HFFc6 (cell line): ENCODE results near the gene MUC22. TPM values are rescaled to one million over a fixed set of nuclear protein-coding genes. Genes with fewer than 3 reads are reported as not detected.
A peak's percentile ranks its signal among the peaks of the same experiment; 100 is the strongest.

Experiments used
- DNase-seq: peaks from one replicate; pipeline ENCODE4 v3.0.0-alpha.2; 2018
- H3K27ac Mint-ChIP-seq: 2 replicates; pipeline ENCODE4 v1.8.0; 2020; ENCODE audit warnings: mild to moderate bottlenecking, mixed read lengths
- H3K27me3 Mint-ChIP-seq: 2 replicates; pipeline ENCODE4 v1.8.0; 2021; ENCODE audit warnings: mild to moderate bottlenecking, moderate library complexity, mixed read lengths; ENCODE audit not compliant: insufficient read depth
- H3K36me3 Mint-ChIP-seq: 2 replicates; pipeline ENCODE4 v1.8.0; 2021; ENCODE audit warnings: low read depth, mixed read lengths
- H3K4me1 Mint-ChIP-seq: 2 replicates; pipeline ENCODE4 v1.8.0; 2020; ENCODE audit warnings: low read depth, mixed read lengths
- H3K4me3 Mint-ChIP-seq: 2 replicates; pipeline ENCODE4 v1.8.0; 2020; ENCODE audit warnings: mild to moderate bottlenecking, moderate library complexity, mixed read lengths
- H3K9me3 Mint-ChIP-seq: 2 replicates; pipeline ENCODE4 v1.8.0; 2020; ENCODE audit warnings: mild to moderate bottlenecking, mixed read lengths
- total RNA-seq, 6 experiments: library from RNA; stranded (reverse); fragmentation: NEBNext Ultra II Directional; extraction: Animal tissue kit (Norgen Biotek cat#: 25700); gene quantifications; 2 replicates in 1 of 6; 3 replicates in 5 of 6; pipeline ENCODE4 v1.2.3, GENCODE V29; 2021
- TF ChIP-seq, protein P1 (sequence below): fragments of 200-600 bp; sonication (generic); IDR thresholded peaks from 2 replicates; pipeline ENCODE4 v1.5.0; 2021; ENCODE audit warnings: antibody characterized with exemption, mild to moderate bottlenecking

Gene MUC22
- total RNA-seq, 6 experiments from 2014 or later = not detected

- TF ChIP-seq, protein P1, sequence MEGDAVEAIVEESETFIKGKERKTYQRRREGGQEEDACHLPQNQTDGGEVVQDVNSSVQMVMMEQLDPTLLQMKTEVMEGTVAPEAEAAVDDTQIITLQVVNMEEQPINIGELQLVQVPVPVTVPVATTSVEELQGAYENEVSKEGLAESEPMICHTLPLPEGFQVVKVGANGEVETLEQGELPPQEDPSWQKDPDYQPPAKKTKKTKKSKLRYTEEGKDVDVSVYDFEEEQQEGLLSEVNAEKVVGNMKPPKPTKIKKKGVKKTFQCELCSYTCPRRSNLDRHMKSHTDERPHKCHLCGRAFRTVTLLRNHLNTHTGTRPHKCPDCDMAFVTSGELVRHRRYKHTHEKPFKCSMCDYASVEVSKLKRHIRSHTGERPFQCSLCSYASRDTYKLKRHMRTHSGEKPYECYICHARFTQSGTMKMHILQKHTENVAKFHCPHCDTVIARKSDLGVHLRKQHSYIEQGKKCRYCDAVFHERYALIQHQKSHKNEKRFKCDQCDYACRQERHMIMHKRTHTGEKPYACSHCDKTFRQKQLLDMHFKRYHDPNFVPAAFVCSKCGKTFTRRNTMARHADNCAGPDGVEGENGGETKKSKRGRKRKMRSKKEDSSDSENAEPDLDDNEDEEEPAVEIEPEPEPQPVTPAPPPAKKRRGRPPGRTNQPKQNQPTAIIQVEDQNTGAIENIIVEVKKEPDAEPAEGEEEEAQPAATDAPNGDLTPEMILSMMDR = peak; percentile 78
- Mint-ChIP-seq H3K9me3 (no peaks in the 10 kb centered on the region), H3K27ac (peak overlapping the region; percentile 16; the same call in 1 of the 2 replicates), H3K36me3 (no peaks in the 10 kb centered on the region), H3K27me3 (peaks cover 2% of the 10 kb centered on the region; the same call in 1 of the 2 replicates), H3K4me3 (no peak overlapping the region), H3K4me1 (peaks cover 52% of the 10 kb centered on the region)
- peak; percentile 64 for DNase-seq
Measured at GRCh38 chr6:31083742-31084354, 73.6 kb downstream of the MUC22 start.

Other genes with a start within 250 kb of the MUC22 start
- 10 to 100 TPM; 28.0 to 42.5 (median 31.6) TPM for gene DDR1, start 126.0 kb upstream of the MUC22 start, total RNA-seq
- gene GTF2H4, start 102.3 kb upstream of the MUC22 start, total RNA-seq = 10 to 100 TPM; 23.9 to 27.1 (median 26.5) TPM
- 10 to 100 TPM; 15.3 to 18.4 (median 16.9) TPM for gene VARS2, start 96.2 kb upstream of the MUC22 start, total RNA-seq
- not detected for gene SFTA2, start 78.3 kb upstream of the MUC22 start, total RNA-seq
- not detected for gene MUCL3, start 69.5 kb upstream of the MUC22 start, total RNA-seq
- gene MUC21, start 26.8 kb upstream of the MUC22 start, total RNA-seq = not detected
- gene C6orf15, start 102.1 kb downstream of the MUC22 start, total RNA-seq = not detected
- gene PSORS1C1, start 104.3 kb downstream of the MUC22 start, total RNA-seq = 1 to 10 TPM; 2.1 to 4.4 (median 3.5) TPM
- not detected for gene CDSN, start 110.0 kb downstream of the MUC22 start, total RNA-seq
- not detected for gene PSORS1C2, start 128.6 kb downstream of the MUC22 start, total RNA-seq
- 10 to 100 TPM; 12.0 to 24.3 (median 23.5) TPM for gene CCHCR1, start 147.3 kb downstream of the MUC22 start, total RNA-seq
- 10 to 100 TPM; 14.2 to 32.9 (median 29.6) TPM for gene TCF19, start 148.1 kb downstream of the MUC22 start, total RNA-seq
- under 1 TPM; 0.17 to 0.63 (median 0.33) TPM for gene POU5F1, start 160.2 kb downstream of the MUC22 start, total RNA-seq